HL-60 (cell line): ENCODE results near the gene CCN2.

Experiments used
- GABPA ChIP-seq: IDR thresholded peaks from 2 replicates; pipeline ENCODE4 v1.6.1; 2012; ENCODE audit warnings: low read depth
- POLR2AphosphoS5 ChIP-seq: IDR thresholded peaks from 2 replicates; pipeline ENCODE4 v1.6.1; 2012; ENCODE audit warnings: low read depth
- REST ChIP-seq: IDR thresholded peaks from 2 replicates; pipeline ENCODE4 v1.6.1; 2012; ENCODE audit warnings: low read depth; ENCODE audit not compliant: insufficient replicate concordance
- SPI1 ChIP-seq: IDR thresholded peaks from 2 replicates; pipeline ENCODE4 v1.6.1; 2012; ENCODE audit warnings: low read depth, mild to moderate bottlenecking, borderline replicate concordance
- TF ChIP-seq, protein P1 (sequence below): IDR thresholded peaks from one replicate; pipeline ENCODE4 v1.5.1; 2011; ENCODE audit warnings: low read length, control low read depth, inconsistent platforms; ENCODE audit not compliant: insufficient read depth

DNA sequence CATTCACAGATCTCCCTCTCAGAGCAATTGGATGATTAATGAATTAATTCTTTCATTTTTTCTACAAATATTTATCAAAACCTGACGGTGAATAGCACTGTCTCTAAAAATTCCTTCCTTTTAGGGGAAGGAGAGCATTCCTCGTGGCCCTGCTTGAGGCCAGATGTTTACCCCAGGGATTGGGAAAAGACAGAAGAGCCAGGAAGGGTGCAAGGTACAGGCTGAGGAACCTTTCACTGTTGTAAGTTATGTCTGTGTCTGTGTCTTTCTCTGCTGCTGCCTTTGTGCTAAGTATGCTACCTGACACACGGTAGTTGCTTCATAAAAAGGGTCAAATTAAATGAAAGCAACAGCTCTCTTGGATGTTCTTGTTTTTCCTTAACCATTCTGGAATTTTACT, 27.4 kb upstream of the CCN2 start:
- TF ChIP-seq POLR2AphosphoS5, result no peak
- TF ChIP-seq, protein P1, sequence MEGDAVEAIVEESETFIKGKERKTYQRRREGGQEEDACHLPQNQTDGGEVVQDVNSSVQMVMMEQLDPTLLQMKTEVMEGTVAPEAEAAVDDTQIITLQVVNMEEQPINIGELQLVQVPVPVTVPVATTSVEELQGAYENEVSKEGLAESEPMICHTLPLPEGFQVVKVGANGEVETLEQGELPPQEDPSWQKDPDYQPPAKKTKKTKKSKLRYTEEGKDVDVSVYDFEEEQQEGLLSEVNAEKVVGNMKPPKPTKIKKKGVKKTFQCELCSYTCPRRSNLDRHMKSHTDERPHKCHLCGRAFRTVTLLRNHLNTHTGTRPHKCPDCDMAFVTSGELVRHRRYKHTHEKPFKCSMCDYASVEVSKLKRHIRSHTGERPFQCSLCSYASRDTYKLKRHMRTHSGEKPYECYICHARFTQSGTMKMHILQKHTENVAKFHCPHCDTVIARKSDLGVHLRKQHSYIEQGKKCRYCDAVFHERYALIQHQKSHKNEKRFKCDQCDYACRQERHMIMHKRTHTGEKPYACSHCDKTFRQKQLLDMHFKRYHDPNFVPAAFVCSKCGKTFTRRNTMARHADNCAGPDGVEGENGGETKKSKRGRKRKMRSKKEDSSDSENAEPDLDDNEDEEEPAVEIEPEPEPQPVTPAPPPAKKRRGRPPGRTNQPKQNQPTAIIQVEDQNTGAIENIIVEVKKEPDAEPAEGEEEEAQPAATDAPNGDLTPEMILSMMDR, result no peak
- TF ChIP-seq GABPA, result no peak
- TF ChIP-seq REST, result no peak
- TF ChIP-seq SPI1, result no peak
